GM18868 (cell line): ENCODE data around the gene MAGEB3.

Experiments used
- ATAC-seq: cut with Tn5 transposase; IDR thresholded peaks from one replicate; pipeline ENCODE4 v1.9.1; 2021; ENCODE audit warnings: mild to moderate bottlenecking, moderate library complexity; ENCODE audit not compliant: unreplicated experiment

Gene MAGEB3

DNA sequence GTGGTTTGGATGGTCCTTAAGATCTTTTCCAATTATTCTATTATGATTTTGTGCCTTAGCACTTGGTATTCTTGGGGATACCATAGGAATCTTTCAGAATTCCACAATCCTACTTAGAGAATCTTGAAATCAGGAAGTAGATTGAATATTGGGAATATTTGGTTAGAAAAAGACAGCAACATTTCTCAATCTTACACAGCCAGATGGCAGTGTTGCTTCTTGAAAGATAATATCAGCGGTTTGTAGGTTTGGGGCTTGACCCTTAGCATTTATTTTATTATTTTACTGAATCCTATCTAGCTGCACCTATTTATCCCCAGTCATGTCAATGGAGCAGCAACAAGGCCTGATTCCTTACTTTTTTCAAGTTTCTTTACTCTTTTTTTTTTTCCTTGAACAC is 45.0 kb downstream of the MAGEB3 start:
- no peak for ATAC-seq

GRCh38 chrX:30278365-30278764 is 47.9 kb downstream of the MAGEB3 start:
- no peak for ATAC-seq

DNA sequence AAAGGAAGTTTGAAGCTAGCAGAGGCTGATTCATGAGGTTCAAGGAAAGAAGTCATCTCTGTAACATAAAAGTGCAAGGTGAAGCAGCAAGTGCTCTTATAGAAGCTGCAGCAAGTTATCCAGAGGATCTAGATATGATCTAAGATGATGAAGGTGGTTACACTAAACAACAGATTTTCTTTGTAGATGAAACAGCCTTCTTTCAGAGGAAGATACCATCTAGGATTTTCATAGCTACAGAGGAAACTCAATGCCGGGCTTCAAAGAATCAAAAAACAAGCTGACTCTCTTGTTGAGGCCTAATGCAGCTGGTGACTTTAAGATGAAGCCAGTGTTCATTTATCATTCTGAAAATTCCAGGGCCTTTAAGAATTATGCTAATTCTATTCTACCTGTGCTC is 50.0 kb downstream of the MAGEB3 start:
- ATAC-seq: no peak

DNA sequence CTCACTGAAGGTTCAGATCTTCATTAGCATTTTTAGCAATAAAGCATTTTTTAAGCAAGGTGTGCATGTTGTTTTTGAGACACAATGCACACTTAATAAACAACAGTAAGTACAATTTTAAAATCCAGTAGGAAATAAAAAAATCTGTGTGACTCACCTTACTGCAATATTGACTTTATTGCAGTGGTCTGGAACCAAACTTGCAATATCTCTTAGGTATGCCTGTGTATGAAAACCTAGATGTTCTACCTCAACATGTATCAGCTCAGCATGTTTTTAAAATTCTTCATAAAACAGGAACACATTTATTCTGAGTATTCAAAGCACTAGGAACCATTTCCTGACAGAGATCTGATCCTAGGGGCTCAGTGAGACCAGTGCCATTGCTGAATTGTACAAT is 52.1 kb downstream of the MAGEB3 start:
- ATAC-seq: no peak

DNA sequence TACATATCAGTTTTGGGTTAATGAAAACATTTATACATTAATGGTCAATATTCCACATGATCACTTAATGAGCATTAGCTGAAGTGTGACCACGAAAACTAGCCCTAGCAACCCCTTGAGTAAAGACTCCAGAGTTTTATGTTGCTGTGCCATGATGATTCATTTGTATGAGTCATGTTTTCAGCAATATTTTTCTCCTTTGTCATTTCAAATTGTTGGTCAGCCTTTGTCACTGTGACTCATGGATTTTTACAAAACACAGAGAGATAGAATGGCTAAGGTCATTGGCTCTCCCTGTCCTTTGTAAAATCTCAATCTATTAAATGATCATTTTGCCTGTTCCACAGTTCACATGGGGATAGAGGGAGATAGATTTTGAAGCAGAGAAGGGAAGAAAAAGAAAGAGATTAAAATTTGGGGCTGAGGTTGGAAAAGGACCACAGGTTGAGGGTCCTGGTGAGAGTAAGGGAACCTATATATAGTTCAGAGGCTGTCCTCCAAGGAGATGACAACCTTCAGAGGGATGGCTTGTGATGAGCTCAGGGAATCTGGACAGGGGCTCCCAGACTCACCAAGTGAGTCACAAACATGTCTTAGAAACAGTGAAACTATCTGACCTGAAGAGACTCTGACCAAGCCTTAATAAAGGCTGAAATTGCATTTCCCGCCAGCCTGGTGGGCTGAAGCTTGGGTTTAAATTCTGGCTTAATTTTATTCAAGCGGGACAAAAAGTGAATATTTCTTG is 53.2 kb downstream of the MAGEB3 start:
- ATAC-seq: peak; percentile 63
